Sigmoid colon (tissue), 7 donors: ENCODE measurements around the gene GPC6. TPM values are rescaled to one million over a fixed set of nuclear protein-coding genes. Genes with fewer than 3 reads are reported as not detected.

ENCODE experiments used
- DNase-seq: peaks from one replicate; pipeline ENCODE4 v3.0.0-alpha.2; 2019
- H3K27ac ChIP-seq, 4 donors: fragments of 200-600 bp; sonication (generic); one replicate each; pipeline ENCODE4 v1.5.1; 2016 to 2019; ENCODE audit warnings: mild to moderate bottlenecking in 1 of 4
- H3K27me3 ChIP-seq, 3 donors: fragments of 200-600 bp; sonication (generic); one replicate each; pipeline ENCODE4 v1.5.1; 2019; ENCODE audit warnings: mild to moderate bottlenecking in 1 of 3
- H3K36me3 ChIP-seq, 4 donors: fragments of 200-600 bp; sonication (generic); one replicate each; pipeline ENCODE4 v1.5.1; 2016 to 2019
- H3K4me1 ChIP-seq, 4 donors: fragments of 200-600 bp; sonication (generic); one replicate each; pipeline ENCODE4 v1.5.1; 2017 to 2019
- H3K4me3 ChIP-seq, 4 donors: fragments of 200-600 bp; sonication (generic); one replicate each; pipeline ENCODE4 v1.5.1; 2017 to 2019; ENCODE audit warnings: mild to moderate bottlenecking in 2 of 4, moderate library complexity in 1 of 4
- H3K9me3 ChIP-seq, 4 donors: fragments of 200-600 bp in 3 of 4; sonication (generic) in 3 of 4; one replicate each; pipeline versions ENCODE4 v1.5.1 to v1.6.1; 2013 to 2019
- EP300 ChIP-seq, 4 donors: sonication (generic); formaldehyde crosslinking; IDR thresholded peaks; one replicate each; pipeline ENCODE4 v1.6.1; 2017; ENCODE audit warnings: antibody characterized with exemption in 4 of 4
- POLR2A ChIP-seq, 2 donors: fragments of 450-650 bp; IDR thresholded peaks; one replicate each; pipeline ENCODE4 v1.6.1; 2016; ENCODE audit warnings: antibody characterized with exemption in 2 of 2, mild to moderate bottlenecking in 2 of 2, moderate library complexity in 2 of 2
- POLR2AphosphoS5 ChIP-seq, 4 donors: sonication (generic); formaldehyde crosslinking; IDR thresholded peaks; one replicate each; pipeline ENCODE4 v1.6.1; 2017; ENCODE audit warnings: antibody characterized with exemption in 4 of 4
- WGBS, 2 donors: extraction: QIAGEN DNeasy Blood & Tissue Kit; methylation state at CpG; one replicate each; pipeline ENCODE4 v1.1.7; 2013; 5-methylcytosine and 5-hydroxymethylcytosine counted together
- intact Hi-C: fragments of 100-400 bp; cut with DNase I; formaldehyde crosslinking; loops from one replicate; pipeline ENCODE4 v1.15.1; 2023
- polyA plus RNA-seq, 3 donors: library from polyadenylated mRNA; stranded (reverse); fragments of 200-250 nt; gene quantifications; one replicate each; pipeline ENCODE4 v1.2.3, GENCODE V29; 2013
- total RNA-seq, 4 donors: library from RNA; depleted of rRNA; stranded (reverse); fragments of >200 nt; gene quantifications; one replicate each; pipeline ENCODE4 v1.1.0, GENCODE V29; 2016
- TF ChIP-seq, protein P1 (sequence below), 4 experiments: fragments of 450-650 bp in 3 of 4; fragments of 200-600 bp in 1 of 4; IDR thresholded peaks; one replicate each; pipeline ENCODE4 v1.5.1; 2016 to 2019; ENCODE audit warnings: antibody characterized with exemption in 4 of 4, mild to moderate bottlenecking in 3 of 4, moderate library complexity in 2 of 4
- donor health status: healthy with polysubstance abuse.
- donor health status: Bipolar disorder and iron deficiency.
- donor health status: healthy.

Gene GPC6
- total and polyA plus RNA-seq, 7 donors, result 0.23 to 27.5 (median 14.4) TPM

GRCh38 chr13:94353167-94353710 is 1126.6 kb downstream of the GPC6 start:
- no peak overlapping the region for H3K27ac ChIP-seq
- H3K4me1 ChIP-seq, result no peaks in the 10 kb centered on the region
- H3K27me3 ChIP-seq, result no peaks in the 10 kb centered on the region
- H3K9me3 ChIP-seq, result no peaks in the 10 kb centered on the region
- no peaks in the 10 kb centered on the region for H3K36me3 ChIP-seq
- DNase-seq, result no peak
- H3K4me3 ChIP-seq, result no peak overlapping the region
- TF ChIP-seq EP300 (IDR thresholded peaks at IDR 0.05) (no peak), POLR2AphosphoS5 (IDR thresholded peaks at IDR 0.05) (no peak), POLR2A (IDR thresholded peaks at IDR 0.05) (no peak)
- TF ChIP-seq, protein P1, sequence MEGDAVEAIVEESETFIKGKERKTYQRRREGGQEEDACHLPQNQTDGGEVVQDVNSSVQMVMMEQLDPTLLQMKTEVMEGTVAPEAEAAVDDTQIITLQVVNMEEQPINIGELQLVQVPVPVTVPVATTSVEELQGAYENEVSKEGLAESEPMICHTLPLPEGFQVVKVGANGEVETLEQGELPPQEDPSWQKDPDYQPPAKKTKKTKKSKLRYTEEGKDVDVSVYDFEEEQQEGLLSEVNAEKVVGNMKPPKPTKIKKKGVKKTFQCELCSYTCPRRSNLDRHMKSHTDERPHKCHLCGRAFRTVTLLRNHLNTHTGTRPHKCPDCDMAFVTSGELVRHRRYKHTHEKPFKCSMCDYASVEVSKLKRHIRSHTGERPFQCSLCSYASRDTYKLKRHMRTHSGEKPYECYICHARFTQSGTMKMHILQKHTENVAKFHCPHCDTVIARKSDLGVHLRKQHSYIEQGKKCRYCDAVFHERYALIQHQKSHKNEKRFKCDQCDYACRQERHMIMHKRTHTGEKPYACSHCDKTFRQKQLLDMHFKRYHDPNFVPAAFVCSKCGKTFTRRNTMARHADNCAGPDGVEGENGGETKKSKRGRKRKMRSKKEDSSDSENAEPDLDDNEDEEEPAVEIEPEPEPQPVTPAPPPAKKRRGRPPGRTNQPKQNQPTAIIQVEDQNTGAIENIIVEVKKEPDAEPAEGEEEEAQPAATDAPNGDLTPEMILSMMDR (IDR thresholded peaks at IDR 0.05), result no peak
- WGBS, 2 donors, result 91 to 92% methylated on average over 8 of the region's 8 CpGs
- intact Hi-C loops, result no loop called here

GRCh38 chr13:94359875-94360274 is 1133.3 kb downstream of the GPC6 start:
- no peak overlapping the region for H3K27ac ChIP-seq
- H3K36me3 ChIP-seq, result no peaks in the 10 kb centered on the region
- TF ChIP-seq POLR2AphosphoS5 (IDR thresholded peaks at IDR 0.05) (no peak), EP300 (IDR thresholded peaks at IDR 0.05) (no peak), POLR2A (IDR thresholded peaks at IDR 0.05) (no peak)
- TF ChIP-seq, protein P1 (IDR thresholded peaks at IDR 0.05), result no peak
- no peaks in the 10 kb centered on the region for H3K27me3 ChIP-seq
- peaks cover 0 to 9% (median 1%) of the 10 kb centered on the region in 4 donors for H3K4me1 ChIP-seq
- intact Hi-C loops, result loop anchor here (5.0 kb wide), 1 partner anchor 1133 kb away; the partner anchor contains the start of gene GPC6
- no peak overlapping the region for H3K4me3 ChIP-seq
- DNase-seq, result no peak
- H3K9me3 ChIP-seq, result no peaks in the 10 kb centered on the region

DNA sequence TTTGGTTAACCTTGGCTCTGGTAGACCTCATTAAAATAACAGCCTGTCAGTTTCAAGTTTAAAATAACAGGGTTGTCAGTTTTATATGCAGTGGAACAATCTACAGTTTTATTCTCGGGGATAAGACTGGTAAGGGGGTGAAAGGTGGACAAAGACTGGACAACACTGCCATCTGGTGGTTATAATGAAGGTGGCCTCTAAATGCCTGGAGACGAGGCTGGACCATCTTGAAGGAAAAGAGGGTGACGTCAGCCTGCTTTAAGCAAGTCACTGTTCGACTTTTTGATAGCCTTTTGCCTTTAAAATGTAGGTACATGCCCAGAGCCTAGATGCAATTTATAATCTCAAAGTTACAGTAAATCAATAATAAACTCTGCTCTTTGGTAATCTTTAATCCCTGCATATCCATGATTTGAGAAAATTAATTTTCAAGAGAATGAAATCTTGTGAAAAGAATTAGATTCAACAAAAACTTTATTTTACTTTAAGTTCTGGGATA is 1135.9 kb downstream of the GPC6 start:
- TF ChIP-seq POLR2AphosphoS5 (IDR thresholded peaks at IDR 0.05) (peak in 1 of 4 donors; percentile 18), EP300 (IDR thresholded peaks at IDR 0.05) (no peak)
- TF ChIP-seq, protein P1 (IDR thresholded peaks at IDR 0.05), result peak; percentile 77 to 82 (median 82)
- Histone ChIP-seq H3K27ac (no peak overlapping the region), H3K4me3 (no peak overlapping the region), H3K9me3 (no peaks in the 10 kb centered on the region), H3K27me3 (no peaks in the 10 kb centered on the region), H3K4me1 (peaks cover 0 to 9% (median 1%) of the 10 kb centered on the region in 4 donors), H3K36me3 (no peaks in the 10 kb centered on the region)
- intact Hi-C loops, result loop anchor here (5.0 kb wide), 1 partner anchor 1135 kb away; the partner anchor contains the start of gene GPC6
- 0 to 1% methylated on average over 4 of the region's 4 CpGs for WGBS, 2 donors
- DNase-seq, result peak; percentile 82

DNA sequence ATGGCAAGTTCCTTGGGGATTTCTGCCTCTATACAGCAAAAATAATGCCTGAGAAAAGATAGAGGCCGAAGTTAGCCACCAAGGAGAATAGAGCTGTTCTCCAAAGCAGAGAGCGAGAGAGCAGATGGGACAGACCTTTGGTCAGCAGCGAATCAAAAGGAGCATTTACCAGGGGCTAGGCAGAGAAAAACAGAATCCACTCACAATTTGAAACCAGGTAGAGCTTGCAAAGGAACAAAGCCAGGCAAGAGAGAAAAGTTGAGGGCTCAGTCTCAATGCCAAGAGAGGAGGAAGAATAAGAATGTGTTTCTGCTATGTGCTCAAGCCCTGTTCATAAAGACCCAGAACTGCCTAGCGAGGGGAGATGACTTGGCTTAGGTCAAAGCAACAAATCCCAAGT is 1140.1 kb downstream of the GPC6 start:
- Histone ChIP-seq H3K4me1 (peaks cover 0 to 21% (median 7%) of the 10 kb centered on the region in 4 donors), H3K9me3 (no peaks in the 10 kb centered on the region), H3K36me3 (no peaks in the 10 kb centered on the region), H3K27me3 (no peaks in the 10 kb centered on the region), H3K4me3 (no peak overlapping the region), H3K27ac (no peak overlapping the region)
- intact Hi-C loops, result no loop called here
- no peak for DNase-seq
- TF ChIP-seq POLR2A (IDR thresholded peaks at IDR 0.05) (no peak), POLR2AphosphoS5 (IDR thresholded peaks at IDR 0.05) (no peak), EP300 (IDR thresholded peaks at IDR 0.05) (no peak)
- TF ChIP-seq, protein P1 (IDR thresholded peaks at IDR 0.05), result no peak
- 84 to 88% methylated on average over 4 of the region's 4 CpGs for WGBS, 2 donors
